ENCODE data around the gene CTDSPL. TPM values are rescaled to one million over a fixed set of nuclear protein-coding genes. Genes with fewer than 3 reads are reported as not detected.

Gene CTDSPL
- total RNA-seq, 1 experiment from 2014 or later: 34.4 TPM

DNA sequence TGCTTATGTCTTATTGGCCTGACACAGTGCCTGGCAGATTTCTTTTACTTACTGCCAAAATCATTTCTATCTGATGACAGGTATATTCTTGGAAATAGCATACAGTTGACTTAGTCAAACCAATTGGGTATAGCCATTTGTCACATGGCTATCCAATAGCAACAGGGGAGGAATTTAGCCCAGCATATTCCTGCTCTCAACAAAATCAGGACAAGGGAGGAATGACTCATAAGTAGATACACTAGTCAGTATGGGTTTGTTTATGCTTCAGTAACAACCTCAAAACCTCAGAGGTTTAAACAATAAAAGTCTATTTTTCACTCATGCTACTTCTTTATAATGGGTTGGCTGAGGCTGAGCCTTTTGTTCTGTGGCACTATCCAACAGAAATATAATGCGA is 90.9 kb downstream of the CTDSPL start:
- no peak overlapping the region for H3K4me2 ChIP-seq (ENCODE audit: low read length)
- no peaks in the 10 kb centered on the region for H4K20me1 ChIP-seq (ENCODE audit: insufficient read depth)
- no peaks in the 10 kb centered on the region for H3K79me2 ChIP-seq (ENCODE audit: insufficient read depth, low read length)
- H3K9me3 ChIP-seq (ENCODE audit: control insufficient read depth in 1 of 2, insufficient read depth in 1 of 2, low read depth in 1 of 2, low read length in 2 of 2): peaks cover 0 to 4% of the 10 kb centered on the region in 2 experiments; a peak in 1 of 4 replicates
- intact Hi-C loops (cut with micrococcal nuclease): no loop called here
- H3K36me3 ChIP-seq (ENCODE audit: control insufficient read depth in 1 of 2, insufficient read depth in 2 of 2, low read length in 2 of 2): no peaks in the 10 kb centered on the region
- DNase-seq (ENCODE audit: low read depth, low spot score) (no peak), ATAC-seq (no peak)
- H3K27ac ChIP-seq (ENCODE audit: low read depth, low read length): no peak overlapping the region
- no TSS peak for BruUV-seq (replicated peaks)
- H3K4me3 ChIP-seq (replicated peaks in 1 of 2; ENCODE audit: low read depth in 1 of 2, low read length in 2 of 2): no peak overlapping the region
- no peaks in the 10 kb centered on the region for H3K4me1 ChIP-seq (ENCODE audit: control insufficient read depth in 1 of 2, insufficient read depth in 2 of 2, low read length in 2 of 2)
- H2AFZ ChIP-seq (ENCODE audit: low read depth, low read length, poor library complexity, severe bottlenecking): no peak overlapping the region
- no peak for TF ChIP-seq CEBPB (IDR thresholded peaks at IDR 0.05; ENCODE audit: low read depth)
- ChIA-PET RAD21 (ENCODE audit: low non-redundant PET in 1 of 2, low total read pairs in 2 of 2, uncharacterized antibody in 2 of 2, unreplicated experiment in 2 of 2) (no interaction called here), POLR2A (no interaction called here), CTCF (no interaction called here)
- no peaks in the 10 kb centered on the region for H3K9me2 ChIP-seq (ENCODE audit: insufficient read depth)
- H3K9ac ChIP-seq (ENCODE audit: low read length): no peak overlapping the region
- H3K27me3 ChIP-seq (ENCODE audit: insufficient read depth, low read length): no peaks in the 10 kb centered on the region

DNA sequence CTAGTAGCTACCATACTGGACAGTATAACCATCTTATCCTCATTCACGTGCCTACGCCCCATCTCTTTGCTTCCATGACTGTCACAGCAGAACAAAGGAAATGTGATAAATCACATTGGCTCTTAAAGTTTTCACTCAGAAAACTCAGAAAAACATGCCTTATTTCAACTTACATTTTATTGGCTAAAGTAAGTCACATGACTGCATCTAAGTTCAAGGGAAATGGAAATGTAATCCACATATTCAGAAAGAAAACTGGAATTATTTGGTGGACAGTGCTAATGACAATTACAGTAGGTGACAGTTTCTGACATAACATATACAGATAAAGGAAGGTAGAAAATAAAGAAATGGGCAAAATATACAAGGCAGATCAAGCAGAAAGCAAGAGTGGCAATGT is 91.5 kb downstream of the CTDSPL start:
- no peaks in the 10 kb centered on the region for H3K9me2 ChIP-seq (ENCODE audit: insufficient read depth)
- RAD21 ChIA-PET (ENCODE audit: low non-redundant PET in 1 of 2, low total read pairs in 2 of 2, uncharacterized antibody in 2 of 2, unreplicated experiment in 2 of 2): no interaction called here
- CTCF ChIA-PET: no interaction called here
- no peaks in the 10 kb centered on the region for H3K36me3 ChIP-seq (ENCODE audit: control insufficient read depth in 1 of 2, insufficient read depth in 2 of 2, low read length in 2 of 2)
- H3K9ac ChIP-seq (ENCODE audit: low read length): no peak overlapping the region
- H3K9me3 ChIP-seq (ENCODE audit: control insufficient read depth in 1 of 2, insufficient read depth in 1 of 2, low read depth in 1 of 2, low read length in 2 of 2): peaks cover 0 to 4% of the 10 kb centered on the region in 2 experiments; a peak in 1 of 4 replicates
- intact Hi-C loops (cut with micrococcal nuclease): no loop called here
- no peaks in the 10 kb centered on the region for H4K20me1 ChIP-seq (ENCODE audit: insufficient read depth)
- H3K27me3 ChIP-seq (ENCODE audit: insufficient read depth, low read length): no peaks in the 10 kb centered on the region
- no peak overlapping the region for H3K4me2 ChIP-seq (ENCODE audit: low read length)
- no peak overlapping the region for H2AFZ ChIP-seq (ENCODE audit: low read depth, low read length, poor library complexity, severe bottlenecking)
- no peaks in the 10 kb centered on the region for H3K4me1 ChIP-seq (ENCODE audit: control insufficient read depth in 1 of 2, insufficient read depth in 2 of 2, low read length in 2 of 2)
- no peak for ATAC-seq
- no peak overlapping the region for H3K4me3 ChIP-seq (replicated peaks in 1 of 2; ENCODE audit: low read depth in 1 of 2, low read length in 2 of 2)
- BruUV-seq (replicated peaks): no TSS peak
- no peak overlapping the region for H3K27ac ChIP-seq (ENCODE audit: low read depth, low read length)
- DNase-seq (ENCODE audit: low read depth, low spot score): no peak
- H3K79me2 ChIP-seq (ENCODE audit: insufficient read depth, low read length): no peaks in the 10 kb centered on the region
- POLR2A ChIA-PET: no interaction called here
- TF ChIP-seq FOSL1 (IDR thresholded peaks at IDR 0.05; ENCODE audit: low read depth): no peak
- TF ChIP-seq EGR1 (IDR thresholded peaks at IDR 0.05; ENCODE audit: low read depth): no peak
- TF ChIP-seq, protein P1, sequence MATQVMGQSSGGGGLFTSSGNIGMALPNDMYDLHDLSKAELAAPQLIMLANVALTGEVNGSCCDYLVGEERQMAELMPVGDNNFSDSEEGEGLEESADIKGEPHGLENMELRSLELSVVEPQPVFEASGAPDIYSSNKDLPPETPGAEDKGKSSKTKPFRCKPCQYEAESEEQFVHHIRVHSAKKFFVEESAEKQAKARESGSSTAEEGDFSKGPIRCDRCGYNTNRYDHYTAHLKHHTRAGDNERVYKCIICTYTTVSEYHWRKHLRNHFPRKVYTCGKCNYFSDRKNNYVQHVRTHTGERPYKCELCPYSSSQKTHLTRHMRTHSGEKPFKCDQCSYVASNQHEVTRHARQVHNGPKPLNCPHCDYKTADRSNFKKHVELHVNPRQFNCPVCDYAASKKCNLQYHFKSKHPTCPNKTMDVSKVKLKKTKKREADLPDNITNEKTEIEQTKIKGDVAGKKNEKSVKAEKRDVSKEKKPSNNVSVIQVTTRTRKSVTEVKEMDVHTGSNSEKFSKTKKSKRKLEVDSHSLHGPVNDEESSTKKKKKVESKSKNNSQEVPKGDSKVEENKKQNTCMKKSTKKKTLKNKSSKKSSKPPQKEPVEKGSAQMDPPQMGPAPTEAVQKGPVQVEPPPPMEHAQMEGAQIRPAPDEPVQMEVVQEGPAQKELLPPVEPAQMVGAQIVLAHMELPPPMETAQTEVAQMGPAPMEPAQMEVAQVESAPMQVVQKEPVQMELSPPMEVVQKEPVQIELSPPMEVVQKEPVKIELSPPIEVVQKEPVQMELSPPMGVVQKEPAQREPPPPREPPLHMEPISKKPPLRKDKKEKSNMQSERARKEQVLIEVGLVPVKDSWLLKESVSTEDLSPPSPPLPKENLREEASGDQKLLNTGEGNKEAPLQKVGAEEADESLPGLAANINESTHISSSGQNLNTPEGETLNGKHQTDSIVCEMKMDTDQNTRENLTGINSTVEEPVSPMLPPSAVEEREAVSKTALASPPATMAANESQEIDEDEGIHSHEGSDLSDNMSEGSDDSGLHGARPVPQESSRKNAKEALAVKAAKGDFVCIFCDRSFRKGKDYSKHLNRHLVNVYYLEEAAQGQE (IDR thresholded peaks at IDR 0.05; ENCODE audit: low read depth): no peak
- TF ChIP-seq, protein P2, sequence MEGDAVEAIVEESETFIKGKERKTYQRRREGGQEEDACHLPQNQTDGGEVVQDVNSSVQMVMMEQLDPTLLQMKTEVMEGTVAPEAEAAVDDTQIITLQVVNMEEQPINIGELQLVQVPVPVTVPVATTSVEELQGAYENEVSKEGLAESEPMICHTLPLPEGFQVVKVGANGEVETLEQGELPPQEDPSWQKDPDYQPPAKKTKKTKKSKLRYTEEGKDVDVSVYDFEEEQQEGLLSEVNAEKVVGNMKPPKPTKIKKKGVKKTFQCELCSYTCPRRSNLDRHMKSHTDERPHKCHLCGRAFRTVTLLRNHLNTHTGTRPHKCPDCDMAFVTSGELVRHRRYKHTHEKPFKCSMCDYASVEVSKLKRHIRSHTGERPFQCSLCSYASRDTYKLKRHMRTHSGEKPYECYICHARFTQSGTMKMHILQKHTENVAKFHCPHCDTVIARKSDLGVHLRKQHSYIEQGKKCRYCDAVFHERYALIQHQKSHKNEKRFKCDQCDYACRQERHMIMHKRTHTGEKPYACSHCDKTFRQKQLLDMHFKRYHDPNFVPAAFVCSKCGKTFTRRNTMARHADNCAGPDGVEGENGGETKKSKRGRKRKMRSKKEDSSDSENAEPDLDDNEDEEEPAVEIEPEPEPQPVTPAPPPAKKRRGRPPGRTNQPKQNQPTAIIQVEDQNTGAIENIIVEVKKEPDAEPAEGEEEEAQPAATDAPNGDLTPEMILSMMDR (IDR thresholded peaks at IDR 0.05 in 2 of 3, conservative IDR thresholded peaks at IDR 0.05 in 1 of 3; ENCODE audit: borderline replicate concordance in 1 of 3, insufficient read depth in 1 of 3, low read depth in 2 of 3, low read length in 2 of 3): no peak
- TF ChIP-seq, protein P3, sequence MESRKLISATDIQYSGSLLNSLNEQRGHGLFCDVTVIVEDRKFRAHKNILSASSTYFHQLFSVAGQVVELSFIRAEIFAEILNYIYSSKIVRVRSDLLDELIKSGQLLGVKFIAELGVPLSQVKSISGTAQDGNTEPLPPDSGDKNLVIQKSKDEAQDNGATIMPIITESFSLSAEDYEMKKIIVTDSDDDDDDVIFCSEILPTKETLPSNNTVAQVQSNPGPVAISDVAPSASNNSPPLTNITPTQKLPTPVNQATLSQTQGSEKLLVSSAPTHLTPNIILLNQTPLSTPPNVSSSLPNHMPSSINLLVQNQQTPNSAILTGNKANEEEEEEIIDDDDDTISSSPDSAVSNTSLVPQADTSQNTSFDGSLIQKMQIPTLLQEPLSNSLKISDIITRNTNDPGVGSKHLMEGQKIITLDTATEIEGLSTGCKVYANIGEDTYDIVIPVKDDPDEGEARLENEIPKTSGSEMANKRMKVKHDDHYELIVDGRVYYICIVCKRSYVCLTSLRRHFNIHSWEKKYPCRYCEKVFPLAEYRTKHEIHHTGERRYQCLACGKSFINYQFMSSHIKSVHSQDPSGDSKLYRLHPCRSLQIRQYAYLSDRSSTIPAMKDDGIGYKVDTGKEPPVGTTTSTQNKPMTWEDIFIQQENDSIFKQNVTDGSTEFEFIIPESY (IDR thresholded peaks at IDR 0.05; ENCODE audit: extremely low read depth, insufficient replicate concordance, low read length): no peak
- no peak for TF ChIP-seq CBX3 (IDR thresholded peaks at IDR 0.05; ENCODE audit: low read depth)
- TF ChIP-seq TCF7L2 (IDR thresholded peaks at IDR 0.05; ENCODE audit: borderline replicate concordance, extremely low read depth, insufficient read depth, insufficient read length): no peak
- no peak for TF ChIP-seq SP1 (IDR thresholded peaks at IDR 0.05; ENCODE audit: low read depth)
- TF ChIP-seq SIN3A (IDR thresholded peaks at IDR 0.05; ENCODE audit: low read depth): no peak
- no peak for TF ChIP-seq ZFX (IDR thresholded peaks at IDR 0.05)
- no peak for TF ChIP-seq EZH2 (IDR thresholded peaks at IDR 0.05)
- TF ChIP-seq YY1 (IDR thresholded peaks at IDR 0.05; ENCODE audit: extremely low read depth, insufficient replicate concordance, low read depth, low read length): no peak
- no peak for TF ChIP-seq ZNF274 (IDR thresholded peaks at IDR 0.05; ENCODE audit: low read depth, low read length)

Measured in HCT116 (cell line).